Left ventricle myocardium inferior (tissue), 1 donor: ENCODE measurements around the gene ZNF280B. TPM values are rescaled to one million over a fixed set of nuclear protein-coding genes. Genes with fewer than 3 reads are reported as not detected.

Source experiments
- DNase-seq: peaks from one replicate; pipeline ENCODE4 v3.0.0-alpha.2; 2020
- H3K27ac ChIP-seq: fragments of 200-600 bp; replicated peaks from 2 replicates; pipeline ENCODE4 v1.8.0; 2021
- H3K27me3 ChIP-seq: fragments of 200-600 bp; 2 replicates; pipeline ENCODE4 v1.8.0; 2021; ENCODE audit warnings: low read depth
- H3K36me3 ChIP-seq: fragments of 200-600 bp; 2 replicates; pipeline ENCODE4 v1.8.0; 2021
- H3K4me1 ChIP-seq: fragments of 200-600 bp; 2 replicates; pipeline ENCODE4 v1.8.0; 2021
- H3K4me3 ChIP-seq: fragments of 200-600 bp; 2 replicates; pipeline ENCODE4 v1.8.0; 2021; ENCODE audit warnings: mild to moderate bottlenecking, moderate library complexity
- H3K9me3 ChIP-seq: fragments of 200-600 bp; replicated peaks from 2 replicates; pipeline ENCODE4 v1.8.0; 2021
- intact Hi-C: fragments of 100-400 bp; cut with micrococcal nuclease; formaldehyde crosslinking; loops from one replicate; pipeline ENCODE4 v1.11.0; 2022
- total RNA-seq: library from RNA; stranded (reverse); fragmentation: NEBNext Ultra II Directional; extraction: Animal tissue kit (Norgen Biotek cat#: 25700); gene quantifications from one replicate; pipeline ENCODE4 v1.2.1, GENCODE V29; 2021
- TF ChIP-seq, protein P1 (sequence below): fragments of 200-600 bp; IDR thresholded peaks from 2 replicates; pipeline ENCODE4 v1.8.0; 2021; ENCODE audit warnings: antibody characterized with exemption, mild to moderate bottlenecking, borderline replicate concordance
- donor health status: DM: no; HTN: yes; CAD: no; lungs with severe emphysema.

Gene ZNF280B
- total RNA-seq, 1 donor from 2014 or later, result 0.96 TPM

DNA sequence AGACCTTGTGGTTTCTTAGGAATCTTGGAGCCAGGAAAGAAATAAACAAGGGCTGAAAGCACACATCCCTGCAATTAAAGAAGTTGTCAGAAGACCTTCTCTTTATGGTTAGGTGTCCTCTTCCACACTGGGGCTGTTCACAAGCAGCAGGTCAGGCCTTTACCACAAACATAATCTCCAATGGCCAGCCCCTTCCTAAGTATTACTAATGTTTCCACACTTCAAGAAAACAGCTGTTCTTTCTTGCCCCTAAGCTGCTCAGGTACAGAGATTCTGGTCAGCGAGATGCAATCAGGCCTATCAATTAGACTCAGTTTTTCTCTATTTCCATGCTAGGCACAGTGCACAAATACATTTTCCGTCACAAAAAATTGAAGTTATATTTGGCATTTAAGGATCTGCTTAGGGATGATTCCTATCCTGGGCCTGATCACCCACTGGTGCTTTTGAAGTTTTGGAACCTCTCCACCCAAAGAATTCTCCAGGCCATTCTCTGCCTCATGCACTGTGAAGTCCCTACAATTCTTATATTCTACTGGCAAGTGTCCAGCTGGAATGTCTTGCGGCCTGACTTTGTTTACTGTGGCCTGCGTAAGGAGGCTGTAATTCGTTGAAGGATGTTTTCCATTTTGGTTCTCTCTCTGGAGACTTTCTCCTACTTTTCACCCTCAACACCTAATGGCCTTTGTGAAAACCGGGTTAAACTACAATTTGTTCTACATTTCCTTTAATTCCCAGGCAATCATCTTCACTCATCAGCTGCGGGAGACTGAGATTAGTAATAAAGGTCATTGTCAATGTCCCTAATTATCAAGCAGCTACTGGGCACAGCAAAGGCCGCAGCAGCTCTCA, 45.4 kb upstream of the ZNF280B start:
- Histone ChIP-seq H3K9me3 (no peaks in the 10 kb centered on the region), H3K36me3 (no peaks in the 10 kb centered on the region), H3K4me1 (peaks cover 9% of the 10 kb centered on the region), H3K27ac (no peak overlapping the region), H3K4me3 (no peak overlapping the region), H3K27me3 (peaks cover 21% of the 10 kb centered on the region)
- DNase-seq, result no peak
- intact Hi-C loops, result no loop called here
- TF ChIP-seq, protein P1, sequence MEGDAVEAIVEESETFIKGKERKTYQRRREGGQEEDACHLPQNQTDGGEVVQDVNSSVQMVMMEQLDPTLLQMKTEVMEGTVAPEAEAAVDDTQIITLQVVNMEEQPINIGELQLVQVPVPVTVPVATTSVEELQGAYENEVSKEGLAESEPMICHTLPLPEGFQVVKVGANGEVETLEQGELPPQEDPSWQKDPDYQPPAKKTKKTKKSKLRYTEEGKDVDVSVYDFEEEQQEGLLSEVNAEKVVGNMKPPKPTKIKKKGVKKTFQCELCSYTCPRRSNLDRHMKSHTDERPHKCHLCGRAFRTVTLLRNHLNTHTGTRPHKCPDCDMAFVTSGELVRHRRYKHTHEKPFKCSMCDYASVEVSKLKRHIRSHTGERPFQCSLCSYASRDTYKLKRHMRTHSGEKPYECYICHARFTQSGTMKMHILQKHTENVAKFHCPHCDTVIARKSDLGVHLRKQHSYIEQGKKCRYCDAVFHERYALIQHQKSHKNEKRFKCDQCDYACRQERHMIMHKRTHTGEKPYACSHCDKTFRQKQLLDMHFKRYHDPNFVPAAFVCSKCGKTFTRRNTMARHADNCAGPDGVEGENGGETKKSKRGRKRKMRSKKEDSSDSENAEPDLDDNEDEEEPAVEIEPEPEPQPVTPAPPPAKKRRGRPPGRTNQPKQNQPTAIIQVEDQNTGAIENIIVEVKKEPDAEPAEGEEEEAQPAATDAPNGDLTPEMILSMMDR, result no peak

DNA sequence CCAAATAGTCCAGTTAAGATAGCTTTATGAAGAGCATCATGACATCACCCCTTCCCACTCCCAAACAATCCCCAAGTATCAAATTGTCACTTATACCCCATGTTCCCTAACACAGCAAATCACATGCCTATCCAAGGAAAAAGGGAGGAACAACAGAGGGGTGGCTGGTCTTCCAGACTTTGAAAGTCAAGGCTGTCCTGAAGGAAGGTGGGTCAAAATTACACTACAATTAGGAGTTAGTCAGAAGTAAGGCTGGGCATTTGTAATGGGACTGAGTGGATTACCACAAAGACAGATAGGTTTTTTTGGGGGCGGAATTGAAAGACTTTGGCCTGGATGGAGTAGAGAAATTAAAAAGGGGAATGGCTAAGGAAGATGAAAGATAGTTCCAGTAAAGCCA, 44.6 kb upstream of the ZNF280B start:
- Histone ChIP-seq H3K36me3 (no peaks in the 10 kb centered on the region), H3K27me3 (peaks cover 23% of the 10 kb centered on the region), H3K4me3 (no peak overlapping the region), H3K27ac (no peak overlapping the region), H3K4me1 (peaks cover 9% of the 10 kb centered on the region), H3K9me3 (no peaks in the 10 kb centered on the region)
- intact Hi-C loops, result no loop called here
- DNase-seq, result no peak
- TF ChIP-seq, protein P1, result no peak

DNA sequence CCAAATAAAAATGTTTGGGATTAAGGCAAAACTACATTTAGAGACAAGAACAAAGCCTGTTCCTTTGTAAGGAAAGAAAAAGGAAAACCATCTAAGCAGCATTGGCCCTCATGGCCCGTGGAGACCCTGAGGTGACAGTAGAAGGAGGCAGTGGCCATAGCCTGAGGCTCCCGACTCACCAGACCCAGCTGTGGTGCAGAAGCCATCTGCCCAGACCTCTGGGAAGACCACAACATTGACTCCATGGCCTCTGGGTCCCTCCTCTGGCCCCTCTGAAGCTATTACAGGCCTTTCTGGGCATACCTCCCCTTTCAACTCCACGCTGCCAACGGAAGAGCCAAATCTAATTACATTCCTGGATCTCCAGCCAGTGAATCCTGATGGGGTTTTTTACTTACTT, 44.1 kb upstream of the ZNF280B start:
- H3K4me3 ChIP-seq, result no peak overlapping the region
- peaks cover 28% of the 10 kb centered on the region for H3K27me3 ChIP-seq
- TF ChIP-seq, protein P1, result no peak
- no peaks in the 10 kb centered on the region for H3K36me3 ChIP-seq
- no peaks in the 10 kb centered on the region for H3K9me3 ChIP-seq
- peaks cover 9% of the 10 kb centered on the region for H3K4me1 ChIP-seq
- H3K27ac ChIP-seq, result no peak overlapping the region
- DNase-seq, result no peak
- intact Hi-C loops, result no loop called here

GRCh38 chr22:22550789-22551434, 42.4 kb upstream of the ZNF280B start:
- Histone ChIP-seq H3K27ac (no peak overlapping the region), H3K4me1 (peaks cover 9% of the 10 kb centered on the region), H3K9me3 (no peaks in the 10 kb centered on the region), H3K4me3 (no peak overlapping the region), H3K36me3 (no peaks in the 10 kb centered on the region), H3K27me3 (peaks cover 42% of the 10 kb centered on the region)
- intact Hi-C loops, result no loop called here
- DNase-seq, result no peak
- TF ChIP-seq, protein P1, result no peak

GRCh38 chr22:22548910-22549309, 40.4 kb upstream of the ZNF280B start:
- Histone ChIP-seq H3K4me1 (no peaks in the 10 kb centered on the region), H3K9me3 (no peaks in the 10 kb centered on the region), H3K36me3 (no peaks in the 10 kb centered on the region), H3K27me3 (peaks cover 58% of the 10 kb centered on the region), H3K27ac (no peak overlapping the region), H3K4me3 (no peak overlapping the region)
- intact Hi-C loops, result no loop called here
- no peak for DNase-seq
- TF ChIP-seq, protein P1, result no peak
